Astrocyte (in vitro differentiated cells and primary cell): ENCODE measurements around the gene SLC66A1. TPM values are rescaled to one million over a fixed set of nuclear protein-coding genes. Genes with fewer than 3 reads are reported as not detected.
A peak's percentile ranks its signal among the peaks of the same experiment; 100 is the strongest.

Source experiments
- DNase-seq: peaks from one replicate; pipeline ENCODE4 v3.0.0-alpha.2; 2010; ENCODE audit warnings: low read depth
- FAIRE-seq: peaks from 2 replicates; lab custom pipeline; 2011; peaks lifted over from hg19 to GRCh38; lab: Jason Lieb, UNC
- H2AFZ ChIP-seq: 2 replicates; pipeline ENCODE4 v1.6.0; 2012; ENCODE audit warnings: low read depth, low read length, inconsistent platforms
- H3K27ac ChIP-seq: 2 replicates; pipeline ENCODE4 v1.5.1; 2011; ENCODE audit warnings: low read depth, low read length, inconsistent platforms
- H3K27me3 ChIP-seq: 2 replicates; pipeline ENCODE4 v1.6.0; 2011; ENCODE audit warnings: low read length, inconsistent platforms; ENCODE audit not compliant: insufficient read depth
- H3K36me3 ChIP-seq: 2 replicates; pipeline ENCODE4 v1.5.1; 2011; ENCODE audit warnings: low read length, inconsistent platforms; ENCODE audit not compliant: insufficient read depth
- H3K4me1 ChIP-seq: 2 replicates; pipeline ENCODE4 v1.5.1; 2011; ENCODE audit warnings: low read length, inconsistent platforms; ENCODE audit not compliant: insufficient read depth
- H3K4me2 ChIP-seq: 2 replicates; pipeline ENCODE4 v1.6.0; 2012; ENCODE audit warnings: low read length, inconsistent platforms
- H3K4me3 ChIP-seq: 2 replicates; pipeline ENCODE4 v1.5.1; 2011; ENCODE audit warnings: low read depth, mild to moderate bottlenecking, low read length, inconsistent platforms; ENCODE audit not compliant: insufficient read depth
- H3K79me2 ChIP-seq: 2 replicates; pipeline ENCODE4 v1.6.0; 2012; ENCODE audit warnings: mild to moderate bottlenecking, low read length, inconsistent platforms; ENCODE audit not compliant: insufficient read depth
- H3K9ac ChIP-seq: 2 replicates; pipeline ENCODE4 v1.6.0; 2012; ENCODE audit warnings: mild to moderate bottlenecking, low read length, inconsistent platforms
- H3K9me3 ChIP-seq: 2 replicates; pipeline ENCODE4 v1.5.1; 2012; ENCODE audit warnings: low read depth, mild to moderate bottlenecking, low read length, inconsistent platforms; ENCODE audit not compliant: insufficient read depth
- H4K20me1 ChIP-seq: 2 replicates; pipeline ENCODE4 v1.6.0; 2012; ENCODE audit warnings: low read length, inconsistent platforms; ENCODE audit not compliant: insufficient read depth
- H3K27ac Mint-ChIP-seq: one replicate; pipeline ENCODE4 v1.8.0; 2021; ENCODE audit warnings: mild to moderate bottlenecking, mixed read lengths; ENCODE audit not compliant: unreplicated experiment
- H3K27me3 Mint-ChIP-seq: one replicate; pipeline ENCODE4 v1.8.0; 2021; ENCODE audit warnings: low read depth, mixed read lengths; ENCODE audit not compliant: unreplicated experiment
- H3K36me3 Mint-ChIP-seq: one replicate; pipeline ENCODE4 v1.8.0; 2021; ENCODE audit warnings: low read depth, mixed read lengths; ENCODE audit not compliant: unreplicated experiment
- H3K4me1 Mint-ChIP-seq: one replicate; pipeline ENCODE4 v1.8.0; 2021; ENCODE audit warnings: low read depth, mixed read lengths; ENCODE audit not compliant: unreplicated experiment
- H3K4me3 Mint-ChIP-seq: one replicate; pipeline ENCODE4 v1.8.0; 2021; ENCODE audit warnings: mild to moderate bottlenecking, moderate library complexity, mixed read lengths; ENCODE audit not compliant: unreplicated experiment
- H3K9me3 Mint-ChIP-seq: one replicate; pipeline ENCODE4 v1.8.0; 2021; ENCODE audit warnings: mild to moderate bottlenecking, mixed read lengths; ENCODE audit not compliant: unreplicated experiment
- CTCF ChIP-seq: IDR thresholded peaks from 2 replicates; pipeline ENCODE4 v1.5.1; 2011; ENCODE audit warnings: low read depth, mild to moderate bottlenecking, inconsistent platforms, low read length, moderate library complexity; ENCODE audit not compliant: insufficient read depth
- EZH2 ChIP-seq: IDR thresholded peaks from 2 replicates; pipeline ENCODE4 v1.6.1; 2012; ENCODE audit warnings: mild to moderate bottlenecking, low read length, inconsistent platforms; ENCODE audit not compliant: insufficient read depth
- total RNA-seq: library from RNA; stranded (reverse); gene quantifications from 2 replicates; pipeline ENCODE4 v1.2.1, GENCODE V29; 2021

Gene SLC66A1
- total RNA-seq, 1 donor from 2014 or later = 21.5 TPM

GRCh38 chr1:19308509-19308907 is 3.6 kb upstream of the SLC66A1 start:
- H3K4me2 ChIP-seq = no peak overlapping the region
- no peaks in the 10 kb centered on the region for H3K9me3 ChIP-seq
- H4K20me1 ChIP-seq = peaks cover 43% of the 10 kb centered on the region
- TF ChIP-seq EZH2 (no peak), CTCF (no peak)
- Mint-ChIP-seq H3K9me3 (no peaks in the 10 kb centered on the region), H3K36me3 (peaks cover 16% of the 10 kb centered on the region), H3K27ac (peak overlapping the region; percentile 58), H3K27me3 (no peaks in the 10 kb centered on the region), H3K4me3 (peak overlapping the region; percentile 40), H3K4me1 (peaks cover 14% of the 10 kb centered on the region)
- H3K9ac ChIP-seq = no peak overlapping the region
- H3K4me1 ChIP-seq = peaks cover 25% of the 10 kb centered on the region
- H3K27me3 ChIP-seq = no peaks in the 10 kb centered on the region
- no peak overlapping the region for H2AFZ ChIP-seq
- no peak overlapping the region for H3K27ac ChIP-seq
- peaks cover 25% of the 10 kb centered on the region for H3K36me3 ChIP-seq
- FAIRE-seq = no peak
- no peak for DNase-seq
- peaks cover 35% of the 10 kb centered on the region for H3K79me2 ChIP-seq
- no peak overlapping the region for H3K4me3 ChIP-seq

GRCh38 chr1:19309123-19309813 is 2.9 kb upstream of the SLC66A1 start:
- TF ChIP-seq EZH2 (no peak), CTCF (no peak)
- Histone ChIP-seq H3K4me3 (no peak overlapping the region), H3K79me2 (peaks cover 37% of the 10 kb centered on the region), H3K36me3 (peaks cover 20% of the 10 kb centered on the region), H3K9ac (peak overlapping the region; percentile 28), H4K20me1 (peaks cover 49% of the 10 kb centered on the region), H3K27ac (peak overlapping the region; percentile 24), H3K4me1 (peaks cover 25% of the 10 kb centered on the region), H3K9me3 (no peaks in the 10 kb centered on the region), H2AFZ (no peak overlapping the region), H3K27me3 (no peaks in the 10 kb centered on the region), H3K4me2 (peak overlapping the region; percentile 21)
- DNase-seq (peak; percentile 54), FAIRE-seq (no peak)
- Mint-ChIP-seq H3K4me3 (no peak overlapping the region), H3K4me1 (peaks cover 15% of the 10 kb centered on the region), H3K27ac (no peak overlapping the region), H3K27me3 (no peaks in the 10 kb centered on the region), H3K36me3 (peaks cover 14% of the 10 kb centered on the region), H3K9me3 (no peaks in the 10 kb centered on the region)

GRCh38 chr1:19310061-19310460 is 2.1 kb upstream of the SLC66A1 start:
- peaks cover 15% of the 10 kb centered on the region for H3K4me1 Mint-ChIP-seq
- no peak overlapping the region for H3K4me3 Mint-ChIP-seq
- H3K79me2 ChIP-seq = peaks cover 37% of the 10 kb centered on the region

More at GRCh38 chr1:19310061-19310460, 2.1 kb upstream of the SLC66A1 start:
- Histone ChIP-seq H3K9ac (no peak overlapping the region), H2AFZ (no peak overlapping the region), H4K20me1 (peaks cover 50% of the 10 kb centered on the region), H3K9me3 (no peaks in the 10 kb centered on the region), H3K27me3 (no peaks in the 10 kb centered on the region), H3K27ac (no peak overlapping the region), H3K36me3 (peaks cover 12% of the 10 kb centered on the region), H3K4me2 (peak overlapping the region; percentile 19), H3K4me1 (peaks cover 26% of the 10 kb centered on the region), H3K4me3 (no peak overlapping the region)
- TF ChIP-seq EZH2 (no peak), CTCF (no peak)
- Mint-ChIP-seq H3K9me3 (no peaks in the 10 kb centered on the region), H3K36me3 (peaks cover 14% of the 10 kb centered on the region), H3K27ac (no peak overlapping the region), H3K27me3 (no peaks in the 10 kb centered on the region)
- DNase-seq (no peak), FAIRE-seq (no peak)
